Naive thymus-derived CD4-positive, alpha-beta T cell (primary cell): ENCODE measurements around the gene RAB1B. TPM values are rescaled to one million over a fixed set of nuclear protein-coding genes. Genes with fewer than 3 reads are reported as not detected.

Experiments
- ATAC-seq: fragments of 150-1000 bp; cut with Tn5 transposase; 2 replicates; pipeline ENCODE4 v1.10.0; 2021; ENCODE audit warnings: mild to moderate bottlenecking, moderate library complexity
- CTCF ChIA-PET: fragments of 350-600 bp; sonication (Branson Sonifier 250); formaldehyde crosslinking; loops from one replicate; lab custom pipeline; 2021; ENCODE audit warnings: antibody characterized with exemption; lab: Charles Lee
- POLR2A ChIA-PET: fragments of 350-600 bp; sonication (Branson Sonifier 250); formaldehyde crosslinking; loops from one replicate; lab custom pipeline; 2021; ENCODE audit warnings: antibody characterized with exemption, inconsistent platforms; lab: Charles Lee
- DNase-seq, 9 donors: peaks; one replicate each; pipeline versions ENCODE4 v3.0.0 to v3.0.0-alpha.2; 2020 to 2022; ENCODE audit warnings: mixed read lengths in 1 of 9
- H3K27ac ChIP-seq: one replicate; pipeline ENCODE4 v1.7.0; 2013; ENCODE audit warnings: mild to moderate bottlenecking, low read depth, low read length, moderate library complexity
- H3K27me3 ChIP-seq, 2 donors: one replicate each; pipeline ENCODE4 v1.7.0; 2013; ENCODE audit warnings: low read length in 2 of 2, mild to moderate bottlenecking in 2 of 2, moderate library complexity in 2 of 2; ENCODE audit not compliant: control insufficient read depth in 2 of 2, insufficient read depth in 2 of 2
- H3K36me3 ChIP-seq, 3 experiments: 1 replicate in 2 of 3; 2 replicates in 1 of 3; pipeline ENCODE4 v1.7.0; 2013; ENCODE audit warnings: low read length in 3 of 3, mild to moderate bottlenecking in 3 of 3, moderate library complexity in 1 of 3; ENCODE audit not compliant: insufficient read depth in 3 of 3, control insufficient read depth in 2 of 3
- H3K4me1 ChIP-seq, 2 donors: one replicate each; pipeline ENCODE4 v1.7.0; 2013; ENCODE audit warnings: low read length in 2 of 2, mild to moderate bottlenecking in 2 of 2, moderate library complexity in 1 of 2; ENCODE audit not compliant: control insufficient read depth in 2 of 2, insufficient read depth in 2 of 2
- H3K4me3 ChIP-seq: 2 replicates; pipeline ENCODE4 v1.7.0; 2013; ENCODE audit warnings: mild to moderate bottlenecking, low read length
- H3K9me3 ChIP-seq, 3 experiments: 1 replicate in 2 of 3; 2 replicates in 1 of 3; pipeline ENCODE4 v1.7.0; 2013; ENCODE audit warnings: low read length in 3 of 3; ENCODE audit not compliant: control insufficient read depth in 2 of 3
- H3K27ac Mint-ChIP-seq, 9 donors: one replicate each; pipeline ENCODE4 v1.8.0; 2020 to 2022; ENCODE audit warnings: mixed read lengths in 9 of 9, mild to moderate bottlenecking in 8 of 9, moderate library complexity in 5 of 9, inconsistent platforms in 2 of 9
- H3K27me3 Mint-ChIP-seq, 5 donors: one replicate each; pipeline ENCODE4 v1.8.0; 2021 to 2022; ENCODE audit warnings: mixed read lengths in 5 of 5, mild to moderate bottlenecking in 1 of 5
- H3K36me3 Mint-ChIP-seq, 5 donors: one replicate each; pipeline ENCODE4 v1.8.0; 2020 to 2022; ENCODE audit warnings: mixed read lengths in 5 of 5, mild to moderate bottlenecking in 3 of 5, inconsistent platforms in 1 of 5
- H3K4me1 Mint-ChIP-seq, 7 donors: one replicate each; pipeline ENCODE4 v1.8.0; 2020 to 2022; ENCODE audit warnings: mixed read lengths in 7 of 7, mild to moderate bottlenecking in 3 of 7, inconsistent platforms in 1 of 7
- H3K4me3 Mint-ChIP-seq, 10 donors: one replicate each; pipeline ENCODE4 v1.8.0; 2020 to 2022; ENCODE audit warnings: mild to moderate bottlenecking in 10 of 10, mixed read lengths in 10 of 10, moderate library complexity in 6 of 10, inconsistent platforms in 2 of 10
- H3K9me3 Mint-ChIP-seq, 11 donors: one replicate each; pipeline ENCODE4 v1.8.0; 2020 to 2022; ENCODE audit warnings: mixed read lengths in 11 of 11, mild to moderate bottlenecking in 4 of 11, inconsistent platforms in 1 of 11, moderate library complexity in 1 of 11
- intact Hi-C, 2 donors: fragments of 100-400 bp; cut with micrococcal nuclease; formaldehyde crosslinking; loops; one replicate each; pipeline ENCODE4 v1.15.1; 2023
- polyA plus RNA-seq, 2 donors: library from polyadenylated mRNA; unstranded; fragments of 300-500 nt; fragmentation: Illumina TruSeq; gene quantifications; one replicate each; pipeline ENCODE4 v1.2.3, GENCODE V29; 2021
- total RNA-seq, 6 experiments: library from RNA in 5 of 6; stranded (reverse) in 5 of 6; gene quantifications; 1 replicate in 5 of 6; 2 replicates in 1 of 6; pipeline ENCODE4 v1.2.3 and lab custom pipeline; 2021 to 2026

The RAB1B gene
- total and polyA plus RNA-seq, 7 experiments from 2014 or later = 11.3 to 151 (median 64.8) TPM

GRCh38 chr11:66283461-66284105, 15.1 kb downstream of the RAB1B start:
- DNase-seq = no peak
- H3K4me3 ChIP-seq = no peak overlapping the region
- no peaks in the 10 kb centered on the region for H3K27me3 ChIP-seq
- no peaks in the 10 kb centered on the region for H3K9me3 ChIP-seq
- CTCF ChIA-PET = interaction anchor here (0.8 to 2.8 kb wide), 5 partner anchors 15 to 60 kb away, joined by 3 to 25 read pairs (median 5); partner anchors contain the start of gene RAB1B
- intact Hi-C loops = loop anchor here (10.0 kb wide), 3 partner anchors 229 to 1201 kb away; partner anchors contain the start of genes AIP (in 1 of the 2), MALAT1 (in 1 of the 2) and SF3B2 (in 1 of the 2)
- Mint-ChIP-seq H3K27me3 (peaks cover 0 to 14% (median 0%) of the 10 kb centered on the region in 5 donors), H3K9me3 (peaks cover 0 to 3% (median 0%) of the 10 kb centered on the region in 11 donors), H3K27ac (peak overlapping the region in 5 of 9 donors; percentile 17 to 85 (median 76)), H3K36me3 (peaks cover 0 to 2% (median 0%) of the 10 kb centered on the region in 5 donors), H3K4me3 (no peak overlapping the region), H3K4me1 (peaks cover 18 to 51% (median 39%) of the 10 kb centered on the region in 7 donors)
- H3K4me1 ChIP-seq = peaks cover 24 to 28% of the 10 kb centered on the region in 2 donors
- ATAC-seq = no peak
- H3K36me3 ChIP-seq = peaks cover 0 to 13% (median 0%) of the 10 kb centered on the region in 3 experiments
- no peak overlapping the region for H3K27ac ChIP-seq
- POLR2A ChIA-PET = interaction anchor here (0.9 to 6.8 kb wide), 3 partner anchors 8 to 29 kb away, joined by 3 to 56 read pairs (median 5); partner anchors contain the start of genes RAB1B and TMEM151A

- Mint-ChIP-seq H3K4me1 (peaks cover 18 to 51% (median 41%) of the 10 kb centered on the region in 7 donors), H3K4me3 (no peak overlapping the region), H3K27ac (peak overlapping the region in 2 of 9 donors; percentile 5 to 46), H3K9me3 (peaks cover 0 to 3% (median 0%) of the 10 kb centered on the region in 11 donors), H3K36me3 (peaks cover 0 to under 1% (median 0%) of the 10 kb centered on the region in 5 donors), H3K27me3 (peaks cover 0 to 9% (median 0%) of the 10 kb centered on the region in 5 donors)
- no peak overlapping the region for H3K4me3 ChIP-seq
- POLR2A ChIA-PET = interaction anchor here (1.1 kb wide), 2 partner anchors 28 to 63 kb away, joined by 3 read pairs; no protein-coding TSS in a partner anchor
- peaks cover 23 to 27% of the 10 kb centered on the region in 2 donors for H3K4me1 ChIP-seq
- H3K36me3 ChIP-seq = peaks cover 0 to 13% (median 0%) of the 10 kb centered on the region in 3 experiments
- no peak overlapping the region for H3K27ac ChIP-seq
- CTCF ChIA-PET = interaction anchor here (1.0 to 1.5 kb wide), 3 partner anchors 18 to 27 kb away, joined by 3 to 5 read pairs (median 3); no protein-coding TSS in a partner anchor
- no peaks in the 10 kb centered on the region for H3K9me3 ChIP-seq
- intact Hi-C loops = loop anchor here (10.0 kb wide), 3 partner anchors 230 to 1200 kb away; partner anchors contain the start of genes AIP (in 1 of the 2), MALAT1 (in 1 of the 2) and SF3B2 (in 1 of the 2)
- no peak for DNase-seq
- ATAC-seq = no peak
- no peaks in the 10 kb centered on the region for H3K27me3 ChIP-seq
Measured at GRCh38 chr11:66284526-66285078, 16.2 kb downstream of the RAB1B start.

GRCh38 chr11:66285250-66285947, 17.0 kb downstream of the RAB1B start:
- Histone ChIP-seq H3K36me3 (peaks cover 0 to 13% (median 0%) of the 10 kb centered on the region in 3 experiments), H3K4me1 (peaks cover 30 to 33% of the 10 kb centered on the region in 2 donors), H3K9me3 (no peaks in the 10 kb centered on the region), H3K27ac (no peak overlapping the region), H3K4me3 (no peak overlapping the region), H3K27me3 (no peaks in the 10 kb centered on the region)
- H3K9me3 Mint-ChIP-seq = peaks cover 0 to 3% (median 0%) of the 10 kb centered on the region in 11 donors
- no peak for DNase-seq
- intact Hi-C loops = loop anchor here (10.0 kb wide), 3 partner anchors 231 to 1199 kb away; partner anchors contain the start of genes AIP (in 1 of the 2), MALAT1 (in 1 of the 2) and SF3B2 (in 1 of the 2)
- ChIA-PET CTCF (interaction anchor here (0.6 to 1.5 kb wide), 5 partner anchors 13 to 104 kb away, joined by 3 to 5 read pairs (median 5); no protein-coding TSS in a partner anchor), POLR2A (interaction anchor here (1.1 to 4.4 kb wide), 2 partner anchors 17 to 64 kb away, joined by 3 to 28 read pairs; partner anchors contain the start of gene RAB1B)
- peak overlapping the region in 3 of 10 donors; percentile 21 to 34 (median 25) for H3K4me3 Mint-ChIP-seq
- H3K27me3 Mint-ChIP-seq = peaks cover 0 to 12% (median 0%) of the 10 kb centered on the region in 5 donors
- H3K4me1 Mint-ChIP-seq = peaks cover 23 to 58% (median 48%) of the 10 kb centered on the region in 7 donors
- no peak overlapping the region for H3K27ac Mint-ChIP-seq
- H3K36me3 Mint-ChIP-seq = no peaks in the 10 kb centered on the region
- ATAC-seq = no peak

- peaks cover 0 to 22% (median 0%) of the 10 kb centered on the region in 5 donors for H3K27me3 Mint-ChIP-seq
- peaks cover 0 to 13% (median 0%) of the 10 kb centered on the region in 3 experiments for H3K36me3 ChIP-seq
- ChIA-PET CTCF (interaction anchor here (1.2 kb wide), 1 partner anchor 15 kb away, joined by 3 read pairs; no protein-coding TSS in a partner anchor), POLR2A (interaction anchor here (0.7 to 4.4 kb wide), 4 partner anchors 18 to 64 kb away, joined by 3 to 28 read pairs (median 5); partner anchors contain the start of genes BRMS1 and RAB1B)
- H3K4me3 Mint-ChIP-seq = peak overlapping the region in 9 of 10 donors; percentile 18 to 89 (median 71)
- no peaks in the 10 kb centered on the region for H3K36me3 Mint-ChIP-seq
- no peak overlapping the region for H3K4me3 ChIP-seq
- intact Hi-C loops = loop anchor here (10.0 kb wide), 3 partner anchors 232 to 1198 kb away; partner anchors contain the start of genes AIP (in 1 of the 2), MALAT1 (in 1 of the 2) and SF3B2 (in 1 of the 2)
- H3K27ac ChIP-seq = no peak overlapping the region
- no peak for ATAC-seq
- no peak for DNase-seq
- peak overlapping the region in 1 of 9 donors; percentile 18 for H3K27ac Mint-ChIP-seq
- no peaks in the 10 kb centered on the region for H3K9me3 ChIP-seq
- H3K4me1 Mint-ChIP-seq = peaks cover 22 to 56% (median 47%) of the 10 kb centered on the region in 7 donors
- peaks cover 29 to 31% of the 10 kb centered on the region in 2 donors for H3K4me1 ChIP-seq
- peaks cover 0 to 1% (median 0%) of the 10 kb centered on the region in 11 donors for H3K9me3 Mint-ChIP-seq
- H3K27me3 ChIP-seq = no peaks in the 10 kb centered on the region
Measured at GRCh38 chr11:66286699-66287098, 18.3 kb downstream of the RAB1B start.

GRCh38 chr11:66287211-66287888, 18.9 kb downstream of the RAB1B start:
- Histone ChIP-seq H3K9me3 (no peaks in the 10 kb centered on the region), H3K36me3 (peaks cover 0 to 13% (median 0%) of the 10 kb centered on the region in 3 experiments), H3K27me3 (no peaks in the 10 kb centered on the region), H3K4me1 (peaks cover 24 to 26% of the 10 kb centered on the region in 2 donors), H3K4me3 (no peak overlapping the region), H3K27ac (no peak overlapping the region)
- CTCF ChIA-PET = interaction anchor here (2.5 kb wide), 1 partner anchor 65 kb away, joined by 8 read pairs; no protein-coding TSS in a partner anchor
- ATAC-seq (no peak), DNase-seq (no peak)
- H3K27ac Mint-ChIP-seq = peak overlapping the region in 4 of 9 donors; percentile 53 to 69 (median 61)
- H3K4me3 Mint-ChIP-seq = peak overlapping the region; percentile 66 to 89 (median 78)
- H3K36me3 Mint-ChIP-seq = no peaks in the 10 kb centered on the region
- intact Hi-C loops = loop anchor here (10.0 kb wide), 3 partner anchors 233 to 1197 kb away; partner anchors contain the start of genes AIP (in 1 of the 2), MALAT1 (in 1 of the 2) and SF3B2 (in 1 of the 2)
- peaks cover 0 to 22% (median under 1%) of the 10 kb centered on the region in 5 donors for H3K27me3 Mint-ChIP-seq
- H3K4me1 Mint-ChIP-seq = peaks cover 19 to 50% (median 42%) of the 10 kb centered on the region in 7 donors
- POLR2A ChIA-PET = interaction anchor here (0.6 to 4.4 kb wide), 7 partner anchors 9 to 67 kb away, joined by 3 to 28 read pairs (median 4); partner anchors contain the start of genes BRMS1, CNIH2 and RAB1B
- peaks cover 0 to 1% (median 0%) of the 10 kb centered on the region in 11 donors for H3K9me3 Mint-ChIP-seq
